ENCODE data around the gene BET1. TPM values are rescaled to one million over a fixed set of nuclear protein-coding genes. Genes with fewer than 3 reads are reported as not detected.

Gene BET1
- total RNA-seq, 1 experiment from 2014 or later, result 14.3 TPM

GRCh38 chr7:93945756-93946535 lies 58.2 kb downstream of the BET1 start:
- Histone ChIP-seq H3K36me3 (ENCODE audit: control insufficient read depth, insufficient read depth, low read length) (no peaks in the 10 kb centered on the region), H3K27me3 (ENCODE audit: control insufficient read depth, insufficient read depth, low read length) (no peaks in the 10 kb centered on the region), H3K27ac (ENCODE audit: low read length) (no peak overlapping the region), H3K4me1 (ENCODE audit: control insufficient read depth, insufficient read depth, low read length) (no peaks in the 10 kb centered on the region), H3K4me3 (ENCODE audit: low read depth in 2 of 2, low read length in 2 of 2) (no peak overlapping the region), H3K9me3 (ENCODE audit: control insufficient read depth, insufficient read depth, low read depth, low read length) (no peaks in the 10 kb centered on the region)
- CTCF ChIA-PET, result no interaction called here
- no peak for TF ChIP-seq CTCF (IDR thresholded peaks at IDR 0.05)
- TF ChIP-seq, protein P1, sequence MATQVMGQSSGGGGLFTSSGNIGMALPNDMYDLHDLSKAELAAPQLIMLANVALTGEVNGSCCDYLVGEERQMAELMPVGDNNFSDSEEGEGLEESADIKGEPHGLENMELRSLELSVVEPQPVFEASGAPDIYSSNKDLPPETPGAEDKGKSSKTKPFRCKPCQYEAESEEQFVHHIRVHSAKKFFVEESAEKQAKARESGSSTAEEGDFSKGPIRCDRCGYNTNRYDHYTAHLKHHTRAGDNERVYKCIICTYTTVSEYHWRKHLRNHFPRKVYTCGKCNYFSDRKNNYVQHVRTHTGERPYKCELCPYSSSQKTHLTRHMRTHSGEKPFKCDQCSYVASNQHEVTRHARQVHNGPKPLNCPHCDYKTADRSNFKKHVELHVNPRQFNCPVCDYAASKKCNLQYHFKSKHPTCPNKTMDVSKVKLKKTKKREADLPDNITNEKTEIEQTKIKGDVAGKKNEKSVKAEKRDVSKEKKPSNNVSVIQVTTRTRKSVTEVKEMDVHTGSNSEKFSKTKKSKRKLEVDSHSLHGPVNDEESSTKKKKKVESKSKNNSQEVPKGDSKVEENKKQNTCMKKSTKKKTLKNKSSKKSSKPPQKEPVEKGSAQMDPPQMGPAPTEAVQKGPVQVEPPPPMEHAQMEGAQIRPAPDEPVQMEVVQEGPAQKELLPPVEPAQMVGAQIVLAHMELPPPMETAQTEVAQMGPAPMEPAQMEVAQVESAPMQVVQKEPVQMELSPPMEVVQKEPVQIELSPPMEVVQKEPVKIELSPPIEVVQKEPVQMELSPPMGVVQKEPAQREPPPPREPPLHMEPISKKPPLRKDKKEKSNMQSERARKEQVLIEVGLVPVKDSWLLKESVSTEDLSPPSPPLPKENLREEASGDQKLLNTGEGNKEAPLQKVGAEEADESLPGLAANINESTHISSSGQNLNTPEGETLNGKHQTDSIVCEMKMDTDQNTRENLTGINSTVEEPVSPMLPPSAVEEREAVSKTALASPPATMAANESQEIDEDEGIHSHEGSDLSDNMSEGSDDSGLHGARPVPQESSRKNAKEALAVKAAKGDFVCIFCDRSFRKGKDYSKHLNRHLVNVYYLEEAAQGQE (IDR thresholded peaks at IDR 0.05; ENCODE audit: insufficient read depth in 1 of 2, low read depth in 2 of 2, low read length in 1 of 2), result no peak
- TF ChIP-seq TCF7L2 (IDR thresholded peaks at IDR 0.05; ENCODE audit: low read depth, low read length), result no peak
- no peak for TF ChIP-seq SIN3A (IDR thresholded peaks at IDR 0.05; ENCODE audit: borderline replicate concordance, insufficient read depth, low read depth, low read length)
- no peak for TF ChIP-seq POLR2AphosphoS5 (IDR thresholded peaks at IDR 0.05; ENCODE audit: low read depth, low read length)
- DNase-seq (ENCODE audit: low read depth, low spot score), result no peak
- POLR2A ChIA-PET, result no interaction called here
- ATAC-seq, result no peak
- intact Hi-C loops (cut with micrococcal nuclease; ENCODE audit: unreplicated experiment), result no loop called here
- BruUV-seq (replicated peaks), result no TSS peak
- in situ Hi-C loops (cut with HindIII; ENCODE audit: low pct_unique_long_range_greater_than_20kb, low sequenced_read_pairs), result no loop called here

DNA sequence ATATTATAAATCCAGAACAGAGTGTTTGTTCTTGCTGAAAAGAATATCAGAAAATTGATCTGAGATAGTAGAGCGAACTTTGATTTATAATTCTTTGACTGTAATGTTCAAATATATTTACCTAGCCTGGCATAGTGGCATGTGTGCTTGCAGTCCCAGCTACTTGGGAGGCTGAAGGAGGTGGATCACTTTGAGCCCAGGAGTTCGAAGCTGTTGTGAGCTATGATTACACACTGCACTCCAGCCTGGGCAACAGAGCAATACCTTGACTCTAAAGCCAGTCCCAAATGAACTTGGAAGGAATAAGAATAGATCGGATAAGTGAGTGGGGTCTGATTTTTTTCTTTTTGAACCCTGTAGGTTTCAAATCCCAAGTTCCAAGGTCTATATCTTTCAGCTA lies 59.1 kb downstream of the BET1 start:
- Histone ChIP-seq H3K9me3 (ENCODE audit: control insufficient read depth, insufficient read depth, low read depth, low read length) (no peaks in the 10 kb centered on the region), H3K4me1 (ENCODE audit: control insufficient read depth, insufficient read depth, low read length) (no peaks in the 10 kb centered on the region), H3K27ac (ENCODE audit: low read length) (no peak overlapping the region), H3K36me3 (ENCODE audit: control insufficient read depth, insufficient read depth, low read length) (no peaks in the 10 kb centered on the region), H3K4me3 (ENCODE audit: low read depth in 2 of 2, low read length in 2 of 2) (no peak overlapping the region), H3K27me3 (ENCODE audit: control insufficient read depth, insufficient read depth, low read length) (no peaks in the 10 kb centered on the region)
- no TSS peak for BruUV-seq (replicated peaks)
- in situ Hi-C loops (cut with HindIII; ENCODE audit: low pct_unique_long_range_greater_than_20kb, low sequenced_read_pairs), result no loop called here
- ChIA-PET POLR2A (no interaction called here), CTCF (no interaction called here)
- TF ChIP-seq SIN3A (IDR thresholded peaks at IDR 0.05; ENCODE audit: borderline replicate concordance, insufficient read depth, low read depth, low read length), result no peak
- ATAC-seq, result no peak
- intact Hi-C loops (cut with micrococcal nuclease; ENCODE audit: unreplicated experiment), result no loop called here
- DNase-seq (ENCODE audit: low read depth, low spot score), result no peak

- DNase-seq (ENCODE audit: low read depth, low spot score) (no peak), ATAC-seq (no peak)
- no peak overlapping the region for H3K4me3 ChIP-seq (ENCODE audit: low read depth in 2 of 2, low read length in 2 of 2)
- H3K27me3 ChIP-seq (ENCODE audit: control insufficient read depth, insufficient read depth, low read length), result no peaks in the 10 kb centered on the region
- no peaks in the 10 kb centered on the region for H3K9me3 ChIP-seq (ENCODE audit: control insufficient read depth, insufficient read depth, low read depth, low read length)
- no peak overlapping the region for H3K27ac ChIP-seq (ENCODE audit: low read length)
- TF ChIP-seq TCF7L2 (IDR thresholded peaks at IDR 0.05; ENCODE audit: low read depth, low read length), result no peak
- TF ChIP-seq CTCF (IDR thresholded peaks at IDR 0.05), result no peak
- TF ChIP-seq, protein P1 (IDR thresholded peaks at IDR 0.05; ENCODE audit: insufficient read depth in 1 of 2, low read depth in 2 of 2, low read length in 1 of 2), result no peak
- no peak for TF ChIP-seq POLR2AphosphoS5 (IDR thresholded peaks at IDR 0.05; ENCODE audit: low read depth, low read length)
- TF ChIP-seq SIN3A (IDR thresholded peaks at IDR 0.05; ENCODE audit: borderline replicate concordance, insufficient read depth, low read depth, low read length), result no peak
- BruUV-seq (replicated peaks), result no TSS peak
- no peaks in the 10 kb centered on the region for H3K36me3 ChIP-seq (ENCODE audit: control insufficient read depth, insufficient read depth, low read length)
- POLR2A ChIA-PET, result no interaction called here
- no peaks in the 10 kb centered on the region for H3K4me1 ChIP-seq (ENCODE audit: control insufficient read depth, insufficient read depth, low read length)
- in situ Hi-C loops (cut with HindIII; ENCODE audit: low pct_unique_long_range_greater_than_20kb, low sequenced_read_pairs), result no loop called here
- CTCF ChIA-PET, result no interaction called here
- intact Hi-C loops (cut with micrococcal nuclease; ENCODE audit: unreplicated experiment), result no loop called here
Observed at GRCh38 chr7:93944673-93945072, 59.5 kb downstream of the BET1 start.
